ENCODE measurements around the gene LPAR1. TPM values are rescaled to one million over a fixed set of nuclear protein-coding genes. Genes with fewer than 3 reads are reported as not detected.

LPAR1 gene
- total RNA-seq, 1 donor from 2014 or later: 23.2 TPM

GRCh38 chr9:110894731-110895130 lies 143.5 kb downstream of the LPAR1 start:
- no peak for DNase-seq
- H3K27ac ChIP-seq: no peak overlapping the region

GRCh38 chr9:110892689-110893088 lies 145.6 kb downstream of the LPAR1 start:
- no peaks in the 10 kb centered on the region for H3K9me3 ChIP-seq
- DNase-seq (no peak), ATAC-seq (no peak)
- no peaks in the 10 kb centered on the region for H3K36me3 ChIP-seq
- no peak for TF ChIP-seq CTCF (IDR thresholded peaks at IDR 0.05)
- H3K27ac ChIP-seq: no peak overlapping the region
- no peak overlapping the region for H3K4me3 ChIP-seq
- intact Hi-C loops (cut with DNase I): no loop called here
- H3K4me1 ChIP-seq: peaks cover 6% of the 10 kb centered on the region
- no peaks in the 10 kb centered on the region for H3K27me3 ChIP-seq (ENCODE audit: low read depth)

More at GRCh38 chr9:110894731-110895130, 143.5 kb downstream of the LPAR1 start:
- Histone ChIP-seq H3K36me3 (no peaks in the 10 kb centered on the region), H3K4me1 (peaks cover 4% of the 10 kb centered on the region), H3K27me3 (ENCODE audit: low read depth) (no peaks in the 10 kb centered on the region), H3K4me3 (no peak overlapping the region), H3K9me3 (no peaks in the 10 kb centered on the region)
- ATAC-seq: no peak
- TF ChIP-seq CTCF (IDR thresholded peaks at IDR 0.05): no peak
- intact Hi-C loops (cut with DNase I): no loop called here

GRCh38 chr9:110891760-110892159 lies 146.5 kb downstream of the LPAR1 start:
- intact Hi-C loops (cut with DNase I): no loop called here
- H3K27me3 ChIP-seq (ENCODE audit: low read depth): no peaks in the 10 kb centered on the region
- H3K36me3 ChIP-seq: no peaks in the 10 kb centered on the region

GRCh38 chr9:110890416-110890815 lies 147.9 kb downstream of the LPAR1 start:
- H3K4me1 ChIP-seq: peaks cover 12% of the 10 kb centered on the region
- no peak overlapping the region for H3K4me3 ChIP-seq
- ATAC-seq: no peak
- H3K36me3 ChIP-seq: no peaks in the 10 kb centered on the region
- H3K27ac ChIP-seq: no peak overlapping the region
- intact Hi-C loops (cut with DNase I): no loop called here
- no peaks in the 10 kb centered on the region for H3K27me3 ChIP-seq (ENCODE audit: low read depth)
- no peak for DNase-seq
- no peak for TF ChIP-seq CTCF (IDR thresholded peaks at IDR 0.05)
- no peaks in the 10 kb centered on the region for H3K9me3 ChIP-seq

More at GRCh38 chr9:110891760-110892159, 146.5 kb downstream of the LPAR1 start:
- no peak for TF ChIP-seq CTCF (IDR thresholded peaks at IDR 0.05)
- DNase-seq (no peak), ATAC-seq (peak; percentile 42 to 54)
- Histone ChIP-seq H3K27ac (no peak overlapping the region), H3K9me3 (no peaks in the 10 kb centered on the region), H3K4me3 (no peak overlapping the region), H3K4me1 (peaks cover 12% of the 10 kb centered on the region)

- Histone ChIP-seq H3K4me1 (peaks cover 12% of the 10 kb centered on the region), H3K27ac (peak overlapping the region; percentile 61), H3K9me3 (no peaks in the 10 kb centered on the region), H3K4me3 (no peak overlapping the region), H3K27me3 (ENCODE audit: low read depth) (no peaks in the 10 kb centered on the region), H3K36me3 (no peaks in the 10 kb centered on the region)
- intact Hi-C loops (cut with DNase I): no loop called here
- ATAC-seq (no peak), DNase-seq (no peak)
- no peak for TF ChIP-seq CTCF (IDR thresholded peaks at IDR 0.05)
These were observed 151.0 kb downstream of the LPAR1 start for GRCh38 chr9:110887276-110887675.

GRCh38 chr9:110886832-110887231 lies 151.4 kb downstream of the LPAR1 start:
- H3K4me3 ChIP-seq: no peak overlapping the region
- peak in 1 of 2 donors; percentile 41 for ATAC-seq
- peak overlapping the region; percentile 61 for H3K27ac ChIP-seq
- no peak for TF ChIP-seq CTCF (IDR thresholded peaks at IDR 0.05)
- H3K36me3 ChIP-seq: no peaks in the 10 kb centered on the region
- no peaks in the 10 kb centered on the region for H3K27me3 ChIP-seq (ENCODE audit: low read depth)
- no peak for DNase-seq
- H3K4me1 ChIP-seq: peaks cover 14% of the 10 kb centered on the region
- no peaks in the 10 kb centered on the region for H3K9me3 ChIP-seq
- intact Hi-C loops (cut with DNase I): no loop called here

All from lower lobe of right lung (tissue), 2 donors.